ENCODE data around the gene MCCC1. TPM values are rescaled to one million over a fixed set of nuclear protein-coding genes. Genes with fewer than 3 reads are reported as not detected.

MCCC1 gene
- total RNA-seq, 1 experiment from 2014 or later: 12.6 TPM

- TF ChIP-seq EZH2 (IDR thresholded peaks at IDR 0.05) (no peak), ZBTB33 (IDR thresholded peaks at IDR 0.05; ENCODE audit: extremely low read depth, insufficient replicate concordance, low read length) (no peak), FOSL1 (IDR thresholded peaks at IDR 0.05; ENCODE audit: low read depth) (no peak)
Measured at GRCh38 chr3:183013856-183014255, 85.4 kb downstream of the MCCC1 start (continued).

GRCh38 chr3:183013074-183013473 is 86.2 kb downstream of the MCCC1 start:
- Histone ChIP-seq H3K9me2 (ENCODE audit: insufficient read depth) (no peaks in the 10 kb centered on the region), H3K27ac (ENCODE audit: low read depth, low read length) (no peak overlapping the region), H3K9ac (ENCODE audit: low read length) (no peak overlapping the region), H4K20me1 (ENCODE audit: insufficient read depth) (no peaks in the 10 kb centered on the region), H3K4me1 (ENCODE audit: control insufficient read depth in 1 of 2, insufficient read depth in 2 of 2, low read length in 2 of 2) (no peaks in the 10 kb centered on the region), H3K36me3 (ENCODE audit: control insufficient read depth in 1 of 2, insufficient read depth in 2 of 2, low read length in 2 of 2) (0 out of 4 replicates have a peak, but pooled peaks cover 0 to 7% of the 10 kb centered on the region in 2 experiments), H3K9me3 (ENCODE audit: control insufficient read depth in 1 of 2, insufficient read depth in 1 of 2, low read depth in 1 of 2, low read length in 2 of 2) (no peaks in the 10 kb centered on the region), H3K4me3 (replicated peaks in 1 of 2; ENCODE audit: low read depth in 1 of 2, low read length in 2 of 2) (no peak overlapping the region), H2AFZ (ENCODE audit: low read depth, low read length, poor library complexity, severe bottlenecking) (no peak overlapping the region), H3K27me3 (ENCODE audit: insufficient read depth, low read length) (no peaks in the 10 kb centered on the region), H3K79me2 (ENCODE audit: insufficient read depth, low read length) (no peaks in the 10 kb centered on the region), H3K4me2 (ENCODE audit: low read length) (no peak overlapping the region)
- ChIA-PET CTCF (no interaction called here), RAD21 (ENCODE audit: low non-redundant PET in 1 of 2, low total read pairs in 2 of 2, uncharacterized antibody in 2 of 2, unreplicated experiment in 2 of 2) (no interaction called here), POLR2A (no interaction called here)
- ATAC-seq (no peak), DNase-seq (ENCODE audit: low read depth, low spot score) (no peak)
- no peak for TF ChIP-seq CBX3 (IDR thresholded peaks at IDR 0.05; ENCODE audit: low read depth)
- no peak for TF ChIP-seq POLR2A (IDR thresholded peaks at IDR 0.05; ENCODE audit: borderline replicate concordance, extremely low read depth, insufficient read depth, insufficient read length)
- no peak for TF ChIP-seq ATF3 (IDR thresholded peaks at IDR 0.05)
- TF ChIP-seq ZFX (IDR thresholded peaks at IDR 0.05): no peak
- no peak for TF ChIP-seq EGR1 (IDR thresholded peaks at IDR 0.05; ENCODE audit: low read depth)
- no peak for TF ChIP-seq FOSL1 (IDR thresholded peaks at IDR 0.05; ENCODE audit: low read depth)
- TF ChIP-seq ZBTB33 (IDR thresholded peaks at IDR 0.05; ENCODE audit: extremely low read depth, insufficient replicate concordance, low read length): no peak
- no peak for TF ChIP-seq YY1 (IDR thresholded peaks at IDR 0.05; ENCODE audit: extremely low read depth, insufficient replicate concordance, low read depth, low read length)
- TF ChIP-seq TCF7L2 (IDR thresholded peaks at IDR 0.05; ENCODE audit: borderline replicate concordance, extremely low read depth, insufficient read depth, insufficient read length): no peak
- no peak for TF ChIP-seq CEBPB (IDR thresholded peaks at IDR 0.05; ENCODE audit: low read depth)
- TF ChIP-seq EZH2 (IDR thresholded peaks at IDR 0.05): no peak
- no peak for TF ChIP-seq SRF (IDR thresholded peaks at IDR 0.05; ENCODE audit: low read depth)
- TF ChIP-seq SP1 (IDR thresholded peaks at IDR 0.05; ENCODE audit: low read depth): no peak
- TF ChIP-seq REST (IDR thresholded peaks at IDR 0.05; ENCODE audit: low read depth): no peak
- BruUV-seq (replicated peaks): no TSS peak
- intact Hi-C loops (cut with micrococcal nuclease): no loop called here
